Stimulated activated CD4-positive, alpha-beta T cell treated with anti-CD3 and anti-CD28 coated beads, Interleukin-15, amount 100 ng/mL, for 24 hours (primary cell): ENCODE results near the gene DCST2.
A peak's percentile ranks its signal among the peaks of the same experiment; 100 is the strongest.

Source experiments
- DNase-seq: peaks from one replicate; pipeline ENCODE4 v3.0.0-alpha.2; 2020

DCST2 gene

DNA sequence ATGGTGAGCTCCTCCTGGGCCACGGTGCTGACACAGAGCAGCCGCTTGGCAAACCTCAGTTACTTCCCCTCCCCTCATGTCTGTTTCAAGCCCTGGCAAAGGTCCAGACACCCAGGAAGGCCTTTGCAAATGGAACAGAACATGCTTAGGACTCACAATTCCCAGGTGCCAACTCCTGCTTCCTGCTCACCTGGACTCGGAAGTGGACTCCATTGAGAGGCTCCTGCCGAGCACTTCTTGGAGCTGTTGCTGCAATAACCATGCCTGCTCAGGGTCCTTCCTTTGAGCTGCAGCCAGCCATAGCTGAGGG lies 10.7 kb downstream of the DCST2 start:
- no peak for DNase-seq

DNA sequence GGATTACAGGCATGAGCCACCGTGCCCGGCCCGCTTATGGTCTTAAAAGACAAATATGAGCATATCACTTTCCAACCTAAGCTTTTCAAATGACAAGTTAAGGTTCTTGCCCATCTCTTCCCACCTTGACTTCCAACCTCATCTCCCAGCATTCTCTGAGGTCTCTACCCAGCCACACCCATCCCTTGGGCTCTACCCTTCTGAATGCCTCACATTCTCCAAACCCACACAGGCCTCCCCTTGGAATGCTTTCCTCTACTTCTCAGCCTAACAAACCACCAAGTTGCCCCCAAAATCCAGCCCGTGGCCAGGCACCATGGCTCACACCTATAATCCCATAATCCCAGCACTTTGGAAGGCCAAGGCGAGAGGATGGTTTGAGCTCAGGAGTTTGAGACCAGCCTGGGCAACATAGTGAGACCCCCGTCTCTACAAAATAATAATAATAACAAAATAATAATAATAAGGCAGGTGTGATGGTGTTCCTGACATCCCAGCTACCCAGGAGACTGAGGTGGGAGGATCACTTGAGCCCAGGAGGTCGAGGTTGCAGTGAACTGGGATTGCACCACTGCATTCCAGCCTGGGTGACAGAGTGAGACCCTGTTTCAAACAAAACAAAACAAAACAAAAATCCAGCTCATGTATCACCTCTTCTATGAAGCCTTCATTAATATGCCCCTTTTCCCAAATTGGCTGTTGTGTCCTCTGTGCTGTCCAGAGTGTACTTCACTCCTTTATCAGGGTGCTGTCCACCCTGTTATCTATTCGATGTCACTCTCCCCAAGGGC lies 11.2 kb downstream of the DCST2 start:
- DNase-seq, result no peak

DNA sequence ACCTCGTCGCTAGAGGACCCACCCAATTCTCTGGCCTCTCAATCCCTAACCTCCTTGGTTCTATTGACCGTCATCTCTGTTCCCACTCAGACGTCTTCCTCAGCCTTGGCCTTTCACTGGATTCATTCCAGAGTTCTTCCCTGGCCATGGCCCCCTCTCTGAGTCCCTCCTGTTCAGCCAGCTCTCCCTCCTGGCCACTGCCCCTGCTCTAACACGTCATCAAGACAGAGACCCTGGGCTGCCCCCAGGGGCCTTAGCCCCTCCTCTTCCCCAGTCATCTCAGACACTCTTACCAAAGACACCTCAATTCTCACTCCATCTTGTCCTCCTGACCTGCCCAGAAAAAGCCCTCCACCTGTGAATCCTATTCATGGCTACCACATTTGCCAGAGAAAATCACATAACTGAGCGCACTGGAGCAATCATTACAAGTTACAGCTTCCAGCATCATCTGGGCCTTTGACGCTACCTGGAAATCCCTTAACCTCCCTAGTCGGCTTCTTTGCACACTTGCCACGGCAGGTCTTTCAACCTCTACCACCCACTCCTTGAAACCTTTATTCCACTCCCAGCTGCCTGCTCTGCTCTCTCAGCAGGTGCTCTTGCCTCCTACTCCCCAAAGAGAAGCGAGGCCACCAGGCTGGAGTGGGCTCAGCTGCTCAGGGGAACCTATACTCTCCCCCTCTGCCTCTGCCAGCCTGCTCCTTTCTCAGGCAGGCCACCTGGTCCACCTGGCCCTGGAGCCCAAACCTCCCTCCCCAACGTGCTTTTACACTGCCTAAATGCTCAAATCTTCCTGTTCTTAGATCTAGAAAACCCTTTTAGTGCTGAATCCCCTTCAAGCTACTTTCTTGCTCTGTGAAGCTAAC lies 14.0 kb downstream of the DCST2 start:
- no peak for DNase-seq

DNA sequence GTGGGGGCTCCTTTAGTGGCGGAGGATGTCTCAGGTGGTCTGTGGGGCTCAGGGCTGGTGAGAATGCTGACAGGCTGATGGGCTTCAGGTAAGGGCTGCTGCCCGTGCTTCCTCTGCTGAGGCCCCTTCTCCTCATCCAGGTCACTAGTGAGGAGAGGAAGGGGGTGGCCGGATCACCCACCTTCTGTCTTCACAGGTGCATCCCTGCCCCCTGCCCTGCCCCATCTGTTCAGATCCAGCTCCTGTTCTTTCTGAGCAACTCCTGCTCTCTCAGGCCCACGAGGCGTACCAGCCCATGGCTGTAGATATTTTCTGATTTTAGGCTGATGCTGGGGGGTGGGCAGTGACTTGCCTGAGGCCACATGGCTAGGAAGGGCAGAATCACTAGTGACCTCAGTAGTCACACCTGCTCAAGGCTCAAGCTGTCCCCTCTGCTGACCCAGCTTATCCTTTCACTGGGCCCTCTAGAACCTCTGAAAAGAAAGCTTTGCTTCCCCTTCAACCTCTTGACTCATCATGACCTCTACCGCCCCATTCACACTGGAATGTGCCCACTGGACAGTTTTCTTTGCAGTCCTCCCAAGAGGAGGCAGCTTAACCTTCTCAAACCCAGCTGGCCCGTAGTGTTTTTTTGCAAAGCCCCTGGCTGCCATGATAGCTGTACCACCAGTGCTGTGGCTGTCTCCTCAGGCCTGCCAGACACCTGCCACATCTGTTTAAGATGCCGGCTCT lies 14.8 kb downstream of the DCST2 start:
- no peak for DNase-seq

DNA sequence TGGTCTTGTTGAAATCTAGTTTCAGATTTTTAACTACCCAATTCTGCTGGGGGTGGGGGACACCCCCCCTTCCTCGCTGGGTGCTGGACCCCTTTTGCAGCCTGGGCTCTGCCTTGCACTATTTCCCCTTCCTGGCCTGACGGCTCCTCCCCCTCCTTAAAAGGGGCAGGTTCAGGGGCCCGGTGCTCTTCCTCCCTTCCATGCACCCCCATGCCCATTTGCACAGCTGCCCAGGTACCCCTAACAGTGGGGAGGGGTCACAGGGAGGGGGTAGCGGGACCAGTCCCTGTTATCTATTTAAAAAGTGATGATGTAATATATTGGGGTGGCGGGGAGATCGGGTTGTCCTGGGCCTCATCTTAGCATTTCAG lies 15.7 kb downstream of the DCST2 start:
- DNase-seq, result peak; percentile 24

DNA sequence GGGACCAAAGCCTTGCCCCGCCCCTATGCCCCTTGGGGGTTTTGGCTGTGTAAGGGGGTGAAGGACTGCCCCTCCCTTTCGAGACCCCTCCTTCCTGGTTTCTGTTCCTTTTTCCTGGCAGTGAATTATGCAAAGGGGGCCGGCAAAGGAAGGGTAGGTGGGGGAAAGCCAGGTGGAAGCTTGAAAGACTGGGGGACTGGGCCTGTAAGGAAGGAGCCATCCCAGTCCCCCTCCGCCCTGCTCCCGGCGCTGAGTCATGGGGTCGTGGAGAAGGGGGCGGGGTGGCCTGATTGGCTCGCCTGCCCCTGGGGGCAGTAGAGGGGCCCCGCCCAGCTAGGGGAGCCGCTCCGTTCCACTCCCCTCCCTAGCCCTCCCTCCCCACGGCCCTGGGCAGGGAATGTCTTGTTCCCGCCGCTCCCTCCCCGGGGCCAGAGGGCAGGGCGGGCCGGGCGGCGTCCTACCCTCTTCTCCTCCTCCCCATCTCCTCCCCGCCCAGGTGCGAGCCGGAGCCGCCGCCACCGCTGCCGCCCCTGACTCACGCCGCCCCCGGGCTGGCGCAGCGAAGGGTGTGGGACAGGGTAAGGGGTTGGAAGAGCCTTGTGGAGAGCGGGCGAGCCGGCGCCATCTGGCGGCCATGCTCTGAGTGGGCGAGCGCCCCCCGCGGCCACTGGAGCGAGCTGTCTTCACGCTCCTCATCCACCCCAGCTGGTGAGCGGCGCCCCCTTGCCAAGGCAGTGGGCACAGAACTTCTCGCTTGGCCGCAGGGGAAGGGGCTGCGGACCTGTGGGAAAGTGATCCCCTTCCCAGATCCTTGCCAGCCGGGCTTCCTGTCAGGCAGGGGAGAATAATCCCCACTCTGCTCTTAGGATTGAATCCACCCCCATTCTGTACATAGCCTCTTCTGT lies 16.3 kb downstream of the DCST2 start:
- peak; percentile 95 for DNase-seq

DNA sequence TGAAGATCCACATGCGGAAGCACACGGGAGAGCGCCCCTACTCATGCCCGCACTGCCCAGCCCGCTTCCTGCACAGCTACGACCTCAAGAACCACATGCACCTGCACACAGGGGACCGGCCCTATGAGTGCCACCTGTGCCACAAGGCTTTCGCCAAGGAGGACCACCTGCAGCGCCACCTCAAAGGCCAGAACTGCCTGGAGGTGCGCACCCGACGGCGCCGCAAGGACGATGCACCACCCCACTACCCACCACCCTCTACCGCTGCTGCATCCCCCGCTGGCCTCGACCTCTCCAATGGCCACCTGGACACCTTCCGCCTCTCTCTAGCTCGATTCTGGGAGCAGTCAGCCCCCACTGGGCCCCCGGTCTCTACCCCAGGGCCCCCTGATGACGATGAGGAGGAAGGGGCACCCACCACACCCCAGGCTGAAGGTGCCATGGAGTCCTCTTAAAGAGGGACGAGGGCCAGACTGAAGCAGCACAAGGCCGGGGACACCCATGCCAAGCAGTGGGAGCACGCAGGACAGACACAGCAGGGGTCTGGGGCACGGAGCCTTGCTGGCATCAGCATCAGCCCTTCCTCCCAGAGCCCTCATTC lies 17.2 kb downstream of the DCST2 start:
- peak; percentile 36 for DNase-seq

DNA sequence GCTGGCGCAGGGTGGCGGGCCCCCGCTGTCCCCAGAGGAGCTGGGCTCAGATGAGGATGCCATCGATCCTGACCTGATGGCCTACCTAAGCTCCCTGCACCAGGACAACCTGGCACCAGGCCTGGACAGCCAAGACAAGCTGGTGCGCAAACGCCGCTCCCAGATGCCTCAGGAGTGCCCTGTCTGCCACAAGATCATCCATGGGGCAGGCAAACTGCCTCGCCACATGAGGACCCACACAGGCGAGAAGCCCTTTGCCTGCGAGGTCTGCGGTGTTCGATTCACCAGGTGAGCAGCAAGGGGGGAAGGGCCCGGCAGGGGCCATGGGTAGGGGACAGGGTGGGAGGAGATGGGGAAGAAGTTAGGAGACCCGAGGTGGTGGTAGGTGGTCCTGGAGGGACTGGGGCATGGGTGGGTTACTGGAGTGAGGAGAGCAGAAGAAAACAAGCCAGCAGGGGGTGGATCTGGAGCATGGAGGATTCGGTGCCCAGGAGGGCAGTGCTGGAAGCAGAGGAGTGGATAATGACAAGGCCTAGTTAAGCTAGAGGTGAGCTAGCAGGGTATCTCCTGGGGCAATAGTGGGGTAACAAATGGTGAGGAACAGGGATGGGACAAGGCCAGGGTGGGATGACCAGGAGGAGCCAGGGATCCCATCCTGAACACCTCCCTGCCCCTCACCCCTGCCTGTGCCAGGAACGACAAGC lies 17.9 kb downstream of the DCST2 start:
- DNase-seq, result no peak

DNA sequence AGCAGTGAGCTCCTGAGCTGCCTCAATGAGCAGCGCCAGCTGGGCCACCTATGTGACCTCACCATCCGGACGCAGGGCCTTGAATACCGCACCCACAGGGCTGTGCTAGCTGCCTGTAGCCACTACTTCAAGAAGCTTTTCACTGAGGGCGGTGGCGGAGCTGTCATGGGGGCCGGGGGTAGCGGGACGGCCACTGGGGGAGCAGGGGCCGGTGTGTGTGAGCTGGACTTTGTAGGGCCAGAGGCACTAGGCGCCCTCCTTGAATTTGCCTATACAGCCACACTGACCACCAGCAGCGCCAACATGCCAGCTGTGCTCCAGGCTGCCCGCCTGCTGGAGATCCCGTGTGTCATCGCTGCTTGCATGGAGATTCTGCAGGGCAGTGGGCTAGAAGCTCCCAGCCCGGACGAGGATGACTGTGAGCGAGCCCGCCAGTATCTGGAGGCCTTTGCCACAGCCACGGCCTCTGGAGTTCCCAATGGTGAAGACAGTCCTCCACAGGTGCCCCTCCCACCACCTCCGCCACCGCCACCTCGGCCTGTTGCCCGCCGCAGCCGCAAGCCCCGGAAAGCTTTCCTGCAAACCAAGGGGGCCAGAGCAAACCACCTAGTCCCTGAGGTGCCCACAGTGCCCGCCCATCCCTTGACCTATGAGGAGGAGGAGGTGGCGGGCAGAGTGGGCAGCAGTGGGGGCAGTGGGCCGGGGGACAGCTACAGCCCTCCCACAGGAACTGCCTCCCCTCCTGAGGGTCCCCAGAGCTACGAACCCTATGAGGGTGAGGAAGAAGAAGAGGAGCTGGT lies 18.7 kb downstream of the DCST2 start:
- no peak for DNase-seq

DNA sequence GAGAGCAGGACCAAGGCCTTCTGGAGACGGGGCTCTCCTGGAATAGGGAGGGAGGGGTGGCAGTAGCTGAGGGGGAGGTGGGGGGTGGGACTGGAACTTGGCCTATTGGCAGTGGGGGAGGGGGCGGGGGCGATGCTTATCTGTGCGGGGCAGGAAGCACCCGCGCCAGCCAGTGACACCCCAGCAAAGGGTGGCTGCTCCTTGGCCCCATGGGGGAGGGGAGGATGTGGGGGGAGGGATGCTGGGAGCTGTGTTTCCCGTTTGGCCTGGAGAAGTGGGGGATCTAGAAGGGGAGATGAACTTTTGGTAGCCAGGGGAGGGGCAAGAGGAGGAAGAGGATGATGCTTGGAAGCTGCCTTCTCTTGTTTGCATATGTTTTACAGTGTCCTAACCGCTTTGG lies 19.9 kb downstream of the DCST2 start:
- peak; percentile 43 for DNase-seq

DNA sequence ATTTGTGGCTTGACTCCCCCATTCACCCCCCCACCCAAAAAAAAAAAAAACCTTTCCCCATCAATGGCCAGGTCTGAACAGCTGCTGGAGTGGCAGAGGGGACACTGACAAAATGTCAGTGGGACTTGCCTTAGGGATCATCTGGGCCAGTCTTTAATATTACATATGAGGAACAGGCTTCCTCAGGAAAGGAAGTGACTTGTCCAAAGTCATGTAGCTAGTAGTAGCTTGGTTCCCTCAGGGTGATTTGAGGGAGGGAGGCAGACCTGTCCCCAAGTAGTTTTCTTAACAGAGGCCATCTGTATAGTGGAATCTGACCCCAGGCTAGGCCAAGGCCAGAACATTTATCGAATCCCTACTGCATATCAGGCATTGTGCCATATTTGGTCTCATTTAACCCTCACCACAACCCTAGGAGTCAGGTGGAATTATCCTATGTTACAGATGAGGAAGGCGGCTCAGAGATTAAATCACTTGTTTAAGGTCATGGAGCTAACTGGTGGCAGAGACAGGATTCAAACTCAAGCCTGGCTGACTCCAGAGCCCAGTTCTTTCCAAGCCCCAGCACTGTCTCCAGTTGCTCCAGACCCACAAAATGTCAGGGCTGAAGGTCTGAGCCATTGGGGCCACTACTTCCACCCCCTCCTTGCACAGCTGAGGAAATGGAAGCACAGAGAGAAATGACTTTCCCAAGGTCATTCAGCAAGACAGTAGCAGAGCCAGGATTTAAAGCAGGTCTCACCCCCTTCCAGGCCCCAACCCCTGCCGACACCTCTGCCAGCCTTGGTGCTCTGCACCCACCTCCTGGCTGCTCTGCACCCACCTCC lies 20.6 kb downstream of the DCST2 start:
- DNase-seq, result no peak

DNA sequence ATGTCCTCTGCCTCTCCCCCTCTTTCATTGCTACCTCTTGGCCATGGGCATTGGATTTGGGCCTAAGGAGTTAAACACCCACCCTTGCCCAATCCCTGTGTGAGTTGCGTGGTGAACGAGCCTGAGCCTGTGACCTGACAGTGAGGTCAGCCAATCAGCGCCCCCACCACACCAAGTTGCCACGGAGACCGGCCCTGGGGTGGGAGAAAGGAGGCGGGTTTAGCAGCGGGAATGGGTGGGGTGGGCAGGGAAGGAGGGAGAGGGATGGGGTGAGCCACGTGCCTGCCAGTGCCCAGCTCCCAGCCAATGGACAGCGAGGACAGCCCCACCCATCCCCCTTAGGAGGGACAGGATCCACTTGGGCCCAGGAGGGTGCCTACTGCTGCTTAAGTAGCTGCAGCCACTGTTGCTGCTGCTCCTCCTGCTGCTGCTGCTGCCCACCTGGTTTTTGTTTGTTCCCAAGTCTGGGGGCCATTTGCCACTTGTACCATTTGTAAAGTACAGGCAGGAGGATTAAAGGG lies 21.5 kb downstream of the DCST2 start:
- DNase-seq, result peak; percentile 68

DNA sequence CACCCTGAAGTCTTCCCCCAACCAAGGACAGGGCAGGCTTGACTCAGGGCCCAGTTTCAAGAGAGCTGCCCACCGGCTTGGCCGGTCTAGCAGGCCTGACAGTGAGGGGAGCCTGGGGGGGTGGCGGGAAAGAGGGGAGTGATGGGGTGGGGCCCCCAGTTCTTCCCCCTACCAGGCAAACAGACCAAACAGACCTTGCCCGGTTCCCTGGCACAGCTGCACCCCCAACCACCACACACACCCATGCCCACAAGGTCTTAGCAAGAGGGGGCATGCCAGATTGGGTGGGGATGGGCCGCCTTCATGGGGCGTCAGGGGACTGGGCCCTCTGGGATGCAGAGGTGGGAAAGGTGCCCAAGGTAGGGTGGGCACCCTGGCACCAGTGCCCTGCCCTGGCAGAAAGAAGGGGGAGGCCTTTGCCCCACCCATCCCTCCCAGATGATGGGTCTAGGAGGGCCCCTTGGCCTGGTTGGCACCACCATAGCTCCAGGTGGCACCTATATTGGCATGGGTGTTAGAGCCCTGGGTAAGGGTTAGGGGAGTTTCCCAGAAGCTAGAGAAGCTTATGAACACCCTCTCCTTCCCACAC lies 22.1 kb downstream of the DCST2 start:
- DNase-seq, result no peak

DNA sequence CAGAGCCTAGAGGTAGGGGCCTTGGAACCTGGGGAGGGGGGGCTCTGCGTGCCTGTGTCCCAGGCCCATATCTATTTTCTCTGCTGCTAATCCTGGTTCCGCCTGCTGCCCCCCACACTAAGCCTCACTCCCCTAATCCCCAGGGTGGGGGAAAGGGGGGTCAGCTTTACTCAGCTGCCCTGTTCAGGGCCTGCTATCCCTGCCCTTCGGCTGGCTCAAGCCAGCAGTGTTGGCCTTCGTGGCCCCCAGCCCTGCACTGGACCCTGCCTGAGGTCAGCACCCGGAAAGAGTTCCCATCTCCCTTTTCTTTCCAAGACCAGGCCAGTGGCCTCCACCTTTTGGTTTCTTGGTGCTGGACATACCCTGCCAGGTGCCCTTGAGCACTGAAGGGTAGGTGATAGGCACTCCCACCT lies 22.6 kb downstream of the DCST2 start:
- DNase-seq, result no peak

DNA sequence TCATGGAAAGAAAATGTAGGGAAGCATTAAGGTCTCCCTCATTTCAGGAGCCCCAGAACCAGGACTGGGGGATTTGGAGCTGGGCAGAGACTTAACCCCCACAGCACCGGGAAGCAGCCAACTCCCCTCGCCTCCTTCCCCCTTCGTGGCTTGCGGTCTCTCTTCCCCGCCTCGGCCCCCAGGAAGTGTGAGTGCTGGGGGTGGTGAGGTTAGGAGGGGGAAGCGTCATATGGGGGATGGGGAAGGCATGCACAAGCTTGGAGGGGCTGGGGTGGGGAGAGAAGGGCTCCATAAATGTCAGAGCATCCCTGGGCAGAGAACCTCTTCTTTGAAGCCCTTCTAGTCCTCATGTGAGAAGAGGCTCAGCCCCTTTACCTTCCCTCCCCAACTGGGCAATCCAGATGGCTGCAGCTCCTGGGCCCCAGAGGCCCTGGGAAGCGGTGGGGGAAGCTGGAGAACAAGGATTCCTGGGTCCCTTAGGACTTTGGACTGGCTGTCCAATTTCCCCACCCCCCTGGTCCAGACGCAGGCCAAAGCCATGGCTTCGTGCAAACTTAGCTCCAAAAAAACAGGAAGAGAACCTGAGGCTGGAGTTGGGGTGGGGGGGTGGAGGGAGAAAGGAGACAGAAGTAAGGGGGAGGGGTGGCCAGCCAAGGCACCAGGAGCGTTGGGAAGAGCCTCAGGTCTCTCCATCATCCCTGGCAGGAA lies 23.2 kb downstream of the DCST2 start:
- peak; percentile 63 for DNase-seq

DNA sequence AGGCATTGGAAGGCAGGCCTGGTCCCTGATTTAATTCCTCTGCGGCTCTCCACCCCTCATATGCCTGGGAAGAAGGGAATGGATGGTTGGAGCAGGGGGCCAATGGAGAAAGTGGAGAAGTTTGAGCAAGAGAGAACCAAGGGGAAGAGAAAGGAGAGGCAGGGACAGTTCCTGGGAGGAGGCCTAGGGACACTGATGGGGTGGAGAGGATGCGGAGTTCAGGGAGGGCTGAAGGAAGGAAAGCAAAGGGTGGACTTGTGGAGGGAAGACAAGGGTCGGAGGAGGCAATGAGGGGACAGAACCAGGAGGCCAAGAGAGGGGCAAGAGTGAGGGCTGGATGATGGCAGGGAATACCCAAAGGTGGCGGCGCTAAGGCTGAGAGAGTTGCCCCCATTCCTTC lies 23.8 kb downstream of the DCST2 start:
- no peak for DNase-seq

DNA sequence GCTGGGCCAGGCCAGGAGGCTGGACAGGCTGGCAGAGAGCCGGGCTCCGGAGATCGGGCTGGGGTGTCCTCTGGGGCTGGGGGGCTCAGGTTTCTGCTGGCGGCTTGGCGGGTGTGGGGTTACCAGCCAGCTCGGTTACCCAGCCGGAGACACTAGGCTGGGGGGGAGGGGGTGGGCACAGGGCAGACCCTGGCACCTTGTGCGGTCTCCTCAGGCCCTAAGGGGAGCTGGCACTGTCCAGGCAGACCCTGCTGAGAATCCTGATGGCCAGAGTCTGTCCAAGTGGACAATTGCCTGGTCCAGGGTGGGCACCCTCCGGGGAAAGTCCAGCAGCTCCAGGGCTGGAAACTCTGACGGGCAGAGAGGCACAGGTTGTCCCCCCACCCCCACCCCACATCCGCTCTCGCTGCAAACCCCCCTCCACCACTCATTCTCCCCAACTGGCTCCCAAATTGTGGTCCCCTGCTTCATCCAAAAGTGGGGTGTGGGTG lies 24.3 kb downstream of the DCST2 start:
- peak; percentile 61 for DNase-seq
